Endothelial cell of hepatic sinusoid (primary cell): Measurements from ENCODE around the gene UBD.

Experiments used
- in situ Hi-C: cut with HindIII; loops from 2 replicates; pipeline ENCODE4 v1.10.0; 2017; ENCODE audit warnings: low sequenced_read_pairs

UBD gene

GRCh38 chr6:29524044-29524443 lies 35.5 kb downstream of the UBD start:
- in situ Hi-C loops, result no loop called here

- in situ Hi-C loops, result no loop called here
Measured at GRCh38 chr6:29522227-29522626, 37.3 kb downstream of the UBD start.

- in situ Hi-C loops, result no loop called here
Measured at GRCh38 chr6:29521006-29521680, 38.4 kb downstream of the UBD start.

- in situ Hi-C loops, result no loop called here
Measured at GRCh38 chr6:29520232-29520631, 39.3 kb downstream of the UBD start.

- in situ Hi-C loops, result no loop called here
Measured at GRCh38 chr6:29519291-29520010, 40.1 kb downstream of the UBD start.

- in situ Hi-C loops, result no loop called here
Measured at GRCh38 chr6:29517728-29518440, 41.6 kb downstream of the UBD start.

- in situ Hi-C loops, result no loop called here
Measured at GRCh38 chr6:29517245-29517644, 42.3 kb downstream of the UBD start.

GRCh38 chr6:29516108-29516507 lies 43.4 kb downstream of the UBD start:
- in situ Hi-C loops, result no loop called here

- in situ Hi-C loops, result loop anchor here (5.0 kb wide), 1 partner anchor 34 kb away; no protein-coding TSS in a partner anchor
Measured at GRCh38 chr6:29510746-29511300, 48.7 kb downstream of the UBD start.

GRCh38 chr6:29510202-29510601 lies 49.3 kb downstream of the UBD start:
- in situ Hi-C loops, result loop anchor here (5.0 kb wide), 1 partner anchor 33 kb away; no protein-coding TSS in a partner anchor

- in situ Hi-C loops, result loop anchor here (5.0 kb wide), 1 partner anchor 32 kb away; no protein-coding TSS in a partner anchor
Measured at GRCh38 chr6:29509711-29510110, 49.8 kb downstream of the UBD start.

- in situ Hi-C loops, result no loop called here
Measured at GRCh38 chr6:29509239-29509638, 50.3 kb downstream of the UBD start.

GRCh38 chr6:29507319-29507718 lies 52.2 kb downstream of the UBD start:
- in situ Hi-C loops, result no loop called here

- in situ Hi-C loops, result no loop called here
Measured at GRCh38 chr6:29506446-29507067, 53.0 kb downstream of the UBD start.

GRCh38 chr6:29505808-29506207 lies 53.7 kb downstream of the UBD start:
- in situ Hi-C loops, result no loop called here
